Measurements from ENCODE around the gene PALM2AKAP2.

PALM2AKAP2 gene

GRCh38 chr9:109780453-109781033, 545 bp downstream of the PALM2AKAP2 start:
- DNase-seq (ENCODE audit: low spot score), result no peak
- in situ Hi-C loops (cut with MboI; ENCODE audit: low sequenced_read_pairs, unreplicated experiment), result no loop called here

GRCh38 chr9:109781086-109781485, 1.1 kb downstream of the PALM2AKAP2 start:
- in situ Hi-C loops (cut with MboI; ENCODE audit: low sequenced_read_pairs, unreplicated experiment), result no loop called here

More at GRCh38 chr9:109780453-109781033, 545 bp downstream of the PALM2AKAP2 start:
- no peak for TF ChIP-seq CTCF (IDR thresholded peaks at IDR 0.05; ENCODE audit: borderline replicate concordance, control extremely low read depth, extremely low read depth, insufficient read depth, missing control alignments)

GRCh38 chr9:109781541-109782197, 1.7 kb downstream of the PALM2AKAP2 start:
- in situ Hi-C loops (cut with MboI; ENCODE audit: low sequenced_read_pairs, unreplicated experiment), result no loop called here
- TF ChIP-seq CTCF (IDR thresholded peaks at IDR 0.05; ENCODE audit: borderline replicate concordance, control extremely low read depth, extremely low read depth, insufficient read depth, missing control alignments), result no peak
- no peak for DNase-seq (ENCODE audit: low spot score)

More at GRCh38 chr9:109781086-109781485, 1.1 kb downstream of the PALM2AKAP2 start:
- TF ChIP-seq CTCF (IDR thresholded peaks at IDR 0.05; ENCODE audit: borderline replicate concordance, control extremely low read depth, extremely low read depth, insufficient read depth, missing control alignments), result no peak
- no peak for DNase-seq (ENCODE audit: low spot score)

GRCh38 chr9:109787735-109788134, 7.7 kb downstream of the PALM2AKAP2 start:
- no peak for DNase-seq (ENCODE audit: low spot score)
- in situ Hi-C loops (cut with MboI; ENCODE audit: low sequenced_read_pairs, unreplicated experiment), result no loop called here
- TF ChIP-seq CTCF (IDR thresholded peaks at IDR 0.05; ENCODE audit: borderline replicate concordance, control extremely low read depth, extremely low read depth, insufficient read depth, missing control alignments), result no peak

GRCh38 chr9:109789556-109789955, 9.6 kb downstream of the PALM2AKAP2 start:
- in situ Hi-C loops (cut with MboI; ENCODE audit: low sequenced_read_pairs, unreplicated experiment), result no loop called here
- no peak for TF ChIP-seq CTCF (IDR thresholded peaks at IDR 0.05; ENCODE audit: borderline replicate concordance, control extremely low read depth, extremely low read depth, insufficient read depth, missing control alignments)
- no peak for DNase-seq (ENCODE audit: low spot score)

- TF ChIP-seq CTCF (IDR thresholded peaks at IDR 0.05; ENCODE audit: borderline replicate concordance, control extremely low read depth, extremely low read depth, insufficient read depth, missing control alignments), result no peak
- no peak for DNase-seq (ENCODE audit: low spot score)
- in situ Hi-C loops (cut with MboI; ENCODE audit: low sequenced_read_pairs, unreplicated experiment), result no loop called here
Observed at GRCh38 chr9:109789971-109790370, 10.0 kb downstream of the PALM2AKAP2 start.

All from GM13976 (cell line).